Ascending aorta (tissue), 2 donors: ENCODE results near the gene PDCL2. TPM values are rescaled to one million over a fixed set of nuclear protein-coding genes. Genes with fewer than 3 reads are reported as not detected.

Experiments
- DNase-seq, 2 donors: peaks; one replicate each; pipeline ENCODE4 v3.0.0-alpha.2; 2019; ENCODE audit warnings: low spot score in 2 of 2
- H3K27ac ChIP-seq, 2 donors: fragments of 200-600 bp; sonication (generic); one replicate each; pipeline ENCODE4 v1.5.1; 2016 to 2017; ENCODE audit warnings: mild to moderate bottlenecking in 1 of 2
- H3K27me3 ChIP-seq: fragments of 200-600 bp; sonication (generic); one replicate; pipeline ENCODE4 v1.5.1; 2017
- H3K36me3 ChIP-seq, 2 donors: fragments of 200-600 bp; sonication (generic); one replicate each; pipeline ENCODE4 v1.5.1; 2016
- H3K4me1 ChIP-seq, 2 donors: fragments of 200-600 bp; sonication (generic); one replicate each; pipeline ENCODE4 v1.5.1; 2016 to 2017; ENCODE audit warnings: mild to moderate bottlenecking in 1 of 2
- H3K4me3 ChIP-seq, 2 donors: fragments of 200-600 bp; sonication (generic); one replicate each; pipeline ENCODE4 v1.5.1; 2016 to 2017; ENCODE audit warnings: mild to moderate bottlenecking in 1 of 2
- H3K9me3 ChIP-seq, 2 donors: fragments of 200-600 bp; sonication (generic); one replicate each; pipeline ENCODE4 v1.5.1; 2016
- intact Hi-C: fragments of 100-400 bp; cut with DNase I; formaldehyde crosslinking; loops from one replicate; pipeline ENCODE4 v1.15.1; 2023
- total RNA-seq: library from RNA; depleted of rRNA; stranded (reverse); fragments of >200 nt; gene quantifications from one replicate; pipeline ENCODE4 v1.1.0, GENCODE V29; 2016
- TF ChIP-seq, protein P1 (sequence below), 3 experiments: fragments of 200-600 bp in 2 of 3; fragments of 450-650 bp in 1 of 3; sonication (generic) in 2 of 3; IDR thresholded peaks; one replicate each; pipeline ENCODE4 v1.5.1; 2016 to 2019; ENCODE audit warnings: antibody characterized with exemption in 3 of 3, mild to moderate bottlenecking in 1 of 3, moderate library complexity in 1 of 3

The PDCL2 gene
- total RNA-seq, 1 donor from 2014 or later = not detected

DNA sequence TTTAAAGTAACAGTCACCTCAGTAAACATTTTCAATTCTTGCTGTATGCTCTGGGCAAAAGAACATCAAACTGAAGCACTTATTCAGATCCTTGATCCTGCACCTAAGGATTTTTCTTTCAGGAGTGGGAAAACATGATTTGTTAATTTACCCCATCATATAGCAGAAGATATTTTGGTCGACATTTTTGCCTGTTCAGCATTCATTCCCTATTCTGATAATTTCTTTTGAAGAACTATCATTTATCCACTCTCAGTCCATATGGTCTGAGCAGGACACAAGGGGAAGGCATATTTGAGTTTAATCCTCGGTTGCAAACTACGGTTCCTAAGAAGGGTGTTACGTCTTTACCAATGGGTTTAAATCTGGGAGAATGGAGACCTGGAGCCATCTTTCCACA, 44.1 kb downstream of the PDCL2 start:
- intact Hi-C loops = loop anchor here (2.0 to 5.0 kb wide), 4 partner anchors 151 to 766 kb away; partner anchors contain the start of genes CEP135 and SRD5A3
- Histone ChIP-seq H3K27ac (peak overlapping the region; percentile 96 to 97), H3K4me3 (peak overlapping the region; percentile 87 to 91)

DNA sequence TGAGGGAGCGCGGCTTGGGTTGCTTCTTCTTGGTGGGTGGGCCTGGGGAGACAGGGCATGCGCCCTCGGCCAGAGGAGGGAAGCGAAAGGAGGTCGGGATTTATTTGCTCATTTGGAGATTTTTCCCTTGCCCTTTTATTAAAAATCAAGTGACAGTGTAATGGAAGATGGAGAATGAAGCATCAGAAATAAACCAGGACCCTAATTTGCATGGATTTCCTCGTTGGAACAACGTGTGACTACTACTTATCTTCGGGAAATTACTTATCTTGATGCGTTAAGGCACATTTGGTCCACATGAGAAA, 44.6 kb downstream of the PDCL2 start:
- Histone ChIP-seq H3K27ac (peak overlapping the region; percentile 96 to 97), H3K4me3 (peak overlapping the region; percentile 87 to 91), H3K27me3 (no peaks in the 10 kb centered on the region), H3K9me3 (no peaks in the 10 kb centered on the region), H3K4me1 (peaks cover 0 to 18% of the 10 kb centered on the region in 2 donors), H3K36me3 (no peaks in the 10 kb centered on the region)
- TF ChIP-seq, protein P1, sequence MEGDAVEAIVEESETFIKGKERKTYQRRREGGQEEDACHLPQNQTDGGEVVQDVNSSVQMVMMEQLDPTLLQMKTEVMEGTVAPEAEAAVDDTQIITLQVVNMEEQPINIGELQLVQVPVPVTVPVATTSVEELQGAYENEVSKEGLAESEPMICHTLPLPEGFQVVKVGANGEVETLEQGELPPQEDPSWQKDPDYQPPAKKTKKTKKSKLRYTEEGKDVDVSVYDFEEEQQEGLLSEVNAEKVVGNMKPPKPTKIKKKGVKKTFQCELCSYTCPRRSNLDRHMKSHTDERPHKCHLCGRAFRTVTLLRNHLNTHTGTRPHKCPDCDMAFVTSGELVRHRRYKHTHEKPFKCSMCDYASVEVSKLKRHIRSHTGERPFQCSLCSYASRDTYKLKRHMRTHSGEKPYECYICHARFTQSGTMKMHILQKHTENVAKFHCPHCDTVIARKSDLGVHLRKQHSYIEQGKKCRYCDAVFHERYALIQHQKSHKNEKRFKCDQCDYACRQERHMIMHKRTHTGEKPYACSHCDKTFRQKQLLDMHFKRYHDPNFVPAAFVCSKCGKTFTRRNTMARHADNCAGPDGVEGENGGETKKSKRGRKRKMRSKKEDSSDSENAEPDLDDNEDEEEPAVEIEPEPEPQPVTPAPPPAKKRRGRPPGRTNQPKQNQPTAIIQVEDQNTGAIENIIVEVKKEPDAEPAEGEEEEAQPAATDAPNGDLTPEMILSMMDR (IDR thresholded peaks at IDR 0.05) = no peak
- intact Hi-C loops = loop anchor here (2.0 to 5.0 kb wide), 4 partner anchors 151 to 765 kb away; partner anchors contain the start of genes CEP135 and SRD5A3
- no peak for DNase-seq

More for the DNA sequence above, 44.1 kb downstream of the PDCL2 start:
- H3K36me3 ChIP-seq = no peaks in the 10 kb centered on the region
- no peak for DNase-seq
- peaks cover 0 to 18% of the 10 kb centered on the region in 2 donors for H3K4me1 ChIP-seq
- no peaks in the 10 kb centered on the region for H3K9me3 ChIP-seq
- TF ChIP-seq, protein P1 (IDR thresholded peaks at IDR 0.05) = no peak
- no peaks in the 10 kb centered on the region for H3K27me3 ChIP-seq

DNA sequence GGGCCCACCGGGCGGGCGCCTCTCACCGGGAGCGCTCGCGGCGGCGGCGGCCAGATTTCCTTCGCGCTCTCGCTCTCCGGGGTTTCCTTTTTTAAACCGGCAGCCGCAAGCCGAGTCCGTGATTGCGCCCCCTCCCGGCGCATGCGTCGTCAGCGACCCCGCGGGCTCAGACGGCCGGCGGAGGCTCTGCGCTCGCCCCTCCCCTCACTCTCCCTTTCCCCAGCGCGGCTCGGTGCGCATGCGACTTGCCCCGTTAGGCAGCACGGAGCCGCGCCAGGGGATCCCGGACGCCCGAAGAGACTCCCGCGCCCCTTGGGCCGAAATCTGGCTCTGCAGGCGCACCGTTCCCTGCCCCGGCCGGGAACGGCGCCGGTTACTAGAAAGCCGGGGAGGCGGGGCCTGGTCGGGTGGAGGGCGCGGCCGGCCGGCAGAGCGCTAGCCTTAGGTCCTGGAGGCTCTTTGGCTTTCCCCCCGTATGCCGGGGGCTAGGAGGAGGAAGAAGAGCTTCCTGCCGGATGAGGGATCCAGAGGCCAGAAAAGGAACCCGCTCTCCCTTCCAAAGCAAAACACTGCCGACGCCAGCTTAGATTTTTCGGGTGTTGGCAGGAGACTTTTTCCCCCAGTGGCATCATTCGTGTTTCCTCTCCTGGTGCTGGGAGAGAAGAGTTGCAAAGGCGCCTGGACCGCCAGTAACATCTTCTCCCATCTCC, 45.1 kb downstream of the PDCL2 start, which contains the start of gene CLOCK:
Gene CLOCK, minus strand, starts transcription at position 154 of the 710 bp plus-strand sequence. CDS start 64,124 bp downstream, outside the sequence.
- intact Hi-C loops = loop anchor here (1.0 to 5.0 kb wide), 5 partner anchors 150 to 765 kb away; partner anchors contain the start of genes CEP135, EXOC1 and SRD5A3
- TF ChIP-seq, protein P1 (IDR thresholded peaks at IDR 0.05) = peak; percentile 39 to 58 (median 57)
- Histone ChIP-seq H3K36me3 (no peaks in the 10 kb centered on the region), H3K27ac (peak within 1 kb of the TSS; percentile 96 to 97), H3K27me3 (no peaks in the 10 kb centered on the region), H3K9me3 (no peaks in the 10 kb centered on the region), H3K4me1 (peaks cover 0 to 18% of the 10 kb centered on the region in 2 donors), H3K4me3 (peak within 1 kb of the TSS; percentile 87 to 91)
- peak; percentile 39 to 91 for DNase-seq

DNA sequence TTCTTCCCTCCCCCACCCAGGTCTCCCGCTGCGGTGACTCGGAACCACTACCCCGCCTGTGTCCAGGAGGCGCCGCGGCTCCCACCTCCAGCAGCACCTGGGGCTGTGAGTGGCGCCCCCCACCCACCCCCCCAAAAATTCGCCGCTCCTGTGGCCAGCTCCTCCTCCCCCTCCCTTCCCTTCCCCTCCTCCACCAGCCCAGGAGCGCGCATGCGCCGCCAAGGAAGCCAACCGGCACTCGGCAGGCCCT, 45.6 kb downstream of the PDCL2 start:
- Histone ChIP-seq H3K4me3 (peak overlapping the region; percentile 87 to 91), H3K27ac (peak overlapping the region; percentile 96 to 97), H3K4me1 (peaks cover 0 to 18% of the 10 kb centered on the region in 2 donors), H3K9me3 (no peaks in the 10 kb centered on the region), H3K27me3 (no peaks in the 10 kb centered on the region), H3K36me3 (no peaks in the 10 kb centered on the region)
- TF ChIP-seq, protein P1 (IDR thresholded peaks at IDR 0.05) = no peak
- intact Hi-C loops = loop anchor here (1.0 to 5.0 kb wide), 5 partner anchors 150 to 764 kb away; partner anchors contain the start of genes CEP135, EXOC1 and SRD5A3
- no peak for DNase-seq

DNA sequence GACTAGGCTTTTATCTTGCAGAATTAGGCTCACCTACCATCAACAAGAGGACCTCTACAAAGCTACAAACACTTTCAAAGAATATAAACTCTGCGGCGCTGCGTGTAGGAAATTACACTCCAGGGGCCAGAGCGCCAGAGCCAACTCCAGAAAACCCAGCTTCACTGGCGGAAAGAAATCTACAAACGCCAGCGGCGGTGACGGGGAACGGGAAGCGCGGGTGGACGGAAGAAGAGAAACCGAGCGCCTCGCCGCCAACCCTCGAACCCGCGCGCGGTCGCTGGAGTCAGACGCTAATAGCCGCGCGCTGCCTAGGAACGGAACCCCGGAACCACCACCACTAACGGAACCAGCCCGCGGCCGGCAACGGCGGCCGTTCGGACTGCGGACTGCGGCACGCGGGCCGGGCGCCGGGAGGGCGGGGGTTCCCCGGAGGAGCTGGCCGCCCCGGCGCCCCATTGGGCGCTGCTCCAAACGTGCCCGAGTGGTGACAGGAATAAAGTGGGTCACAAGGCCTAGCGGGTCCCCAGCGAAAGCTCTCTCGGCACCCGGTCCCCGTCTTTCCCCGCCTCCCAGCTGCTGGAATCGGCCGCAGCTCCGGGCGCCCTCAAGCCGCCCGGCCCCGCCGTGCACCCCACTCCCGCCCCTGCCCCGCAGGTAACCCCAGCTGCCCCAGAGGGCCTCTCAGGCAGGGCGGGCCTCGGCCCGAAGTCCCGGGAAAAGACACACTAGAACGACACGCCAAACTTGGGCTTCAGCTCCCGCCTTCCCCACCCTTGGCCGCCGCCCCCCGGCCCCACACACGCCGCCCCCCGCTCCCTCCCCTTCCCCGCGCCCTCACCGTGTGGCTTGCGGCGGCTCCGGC, 46.2 kb downstream of the PDCL2 start:
- H3K4me1 ChIP-seq = peaks cover 0 to 18% of the 10 kb centered on the region in 2 donors
- no peaks in the 10 kb centered on the region for H3K9me3 ChIP-seq
- TF ChIP-seq, protein P1 (IDR thresholded peaks at IDR 0.05) = no peak
- peak; percentile 12 to 89 for DNase-seq
- intact Hi-C loops = loop anchor here (1.0 to 5.0 kb wide), 5 partner anchors 149 to 764 kb away; partner anchors contain the start of genes CEP135, EXOC1 and SRD5A3
- H3K4me3 ChIP-seq = peak overlapping the region; percentile 87 to 91
- H3K27ac ChIP-seq = peak overlapping the region; percentile 96 to 97
- no peaks in the 10 kb centered on the region for H3K27me3 ChIP-seq
- no peaks in the 10 kb centered on the region for H3K36me3 ChIP-seq
